ENCODE results near the gene RHOU.
"Not testable (repeated sequence)": the region's sequence is repeated elsewhere in the genome, so short reads cannot be mapped to it uniquely, and the experiment has no call there.

RHOU gene

GRCh38 chr1:228765168-228765946 is 30.1 kb downstream of the RHOU start:
- DNase-seq, result peak; percentile 33 to 53

- no peak for DNase-seq
Observed at GRCh38 chr1:228766788-228767187, 31.5 kb downstream of the RHOU start.

GRCh38 chr1:228767636-228768354 is 32.5 kb downstream of the RHOU start:
- DNase-seq, result no peak

- no peak for DNase-seq
Observed at GRCh38 chr1:228768355-228769000, 33.2 kb downstream of the RHOU start.

- DNase-seq, result no peak
Observed at GRCh38 chr1:228770779-228771223, 35.5 kb downstream of the RHOU start.

- peak in 1 of 2 donors; percentile 8 for DNase-seq
Observed at GRCh38 chr1:228772516-228773212, 37.4 kb downstream of the RHOU start.

- DNase-seq, result not testable (repeated sequence)
Observed at GRCh38 chr1:228775946-228776345, 40.7 kb downstream of the RHOU start.

GRCh38 chr1:228776449-228776848 is 41.2 kb downstream of the RHOU start:
- DNase-seq, result no peak

GRCh38 chr1:228777236-228777635 is 42.0 kb downstream of the RHOU start:
- no peak for DNase-seq

GRCh38 chr1:228778026-228778425 is 42.7 kb downstream of the RHOU start:
- no peak for DNase-seq

GRCh38 chr1:228778466-228778865 is 43.2 kb downstream of the RHOU start:
- no peak for DNase-seq

GRCh38 chr1:228778961-228779360 is 43.7 kb downstream of the RHOU start:
- DNase-seq, result peak in 1 of 2 donors; percentile 9

GRCh38 chr1:228781161-228781808 is 46.0 kb downstream of the RHOU start:
- no peak for DNase-seq

- DNase-seq, result no peak
Observed at GRCh38 chr1:228781809-228782661, 46.8 kb downstream of the RHOU start.

GRCh38 chr1:228782662-228783417 is 47.6 kb downstream of the RHOU start:
- no peak for DNase-seq

- DNase-seq, result no peak
Observed at GRCh38 chr1:228783418-228784040, 48.2 kb downstream of the RHOU start.

- DNase-seq, result no peak
Observed at GRCh38 chr1:228784181-228784580, 48.9 kb downstream of the RHOU start.

- no peak for DNase-seq
Observed at GRCh38 chr1:228785366-228786330, 50.4 kb downstream of the RHOU start.
